HCT116 (cell line): Measurements from ENCODE around the gene CDCA7. TPM values are rescaled to one million over a fixed set of nuclear protein-coding genes. Genes with fewer than 3 reads are reported as not detected.

Experiments
- ATAC-seq: fragments of 200-7000 bp; cut with Tn5 transposase; 2 replicates; pipeline ENCODE4 v1.9.1; 2020; ENCODE audit warnings: mild to moderate bottlenecking, moderate library complexity
- Bru-seq: library from RNA; stranded (reverse); fragments of 400-500 nt; gene quantifications from one replicate; lab custom pipeline; 2021; lab: Mats Ljungman, UMichigan
- BruChase-seq, 2 experiments: library from RNA; stranded (reverse); fragments of 400-500 nt; gene quantifications; one replicate each; lab custom pipeline; 2021; lab: Mats Ljungman, UMichigan
- BruUV-seq: library from RNA; stranded (reverse); fragments of 400-500 nt; replicated peaks from 2 replicates; lab custom pipeline; 2021; lab: Mats Ljungman, UMichigan
- CTCF ChIA-PET: fragments of 300-600 bp; sonication (Branson Sonifier 250); formaldehyde crosslinking; loops from one replicate; lab custom pipeline; 2021; ENCODE audit warnings: antibody characterized with exemption; lab: Charles Lee
- POLR2A ChIA-PET: fragments of 300-600, 350-600 bp; sonication (Branson Sonifier 250); formaldehyde crosslinking; loops from one replicate; lab custom pipeline; 2021; ENCODE audit warnings: antibody characterized with exemption; lab: Charles Lee
- RAD21 ChIA-PET, 2 experiments: fragments of 300-600 bp; sonication (Branson Sonifier 250); formaldehyde crosslinking; loops; one replicate each; lab custom pipeline; 2023; ENCODE audit warnings: low total read pairs in 2 of 2; ENCODE audit not compliant: uncharacterized antibody in 2 of 2, unreplicated experiment in 2 of 2, low non-redundant PET in 1 of 2; lab: Charles Lee
- DNase-seq: peaks from one replicate; pipeline ENCODE4 v3.0.0-alpha.2; 2010; ENCODE audit warnings: low read depth, low spot score
- H2AFZ ChIP-seq: fragments of 200-600 bp; shearing (Covaris generic), sonication (generic); 2 replicates; pipeline ENCODE4 v1.6.1; 2017; ENCODE audit warnings: low read depth, mixed run types, mixed read lengths, antibody characterized with exemption, low read length; ENCODE audit not compliant: poor library complexity, severe bottlenecking
- H3K27ac ChIP-seq: 2 replicates; pipeline ENCODE4 v1.5.1; 2012; ENCODE audit warnings: low read depth, low read length
- H3K27me3 ChIP-seq: fragments of 200-600 bp; sonication (generic); 2 replicates; pipeline ENCODE4 v1.6.1; 2016; ENCODE audit warnings: mixed run types, low read length, mixed read lengths; ENCODE audit not compliant: insufficient read depth
- H3K36me3 ChIP-seq, 2 experiments: fragments of 200-500 bp in 1 of 2; fragments of 200-600 bp in 1 of 2; sonication (Bioruptor generic) in 1 of 2; sonication (generic) in 1 of 2; 2 replicates each; pipeline versions ENCODE4 v1.5.1 to v1.6.1; 2014 to 2016; ENCODE audit warnings: low read length in 2 of 2, inconsistent platforms in 1 of 2, mixed read lengths in 1 of 2, mixed run types in 1 of 2; ENCODE audit not compliant: insufficient read depth in 2 of 2, control insufficient read depth in 1 of 2
- H3K4me1 ChIP-seq, 2 experiments: fragments of 200-600 bp in 1 of 2; sonication (generic) in 1 of 2; 2 replicates each; pipeline versions ENCODE4 v1.5.1 to v1.6.1; 2012 to 2017; ENCODE audit warnings: low read length in 2 of 2, inconsistent platforms in 1 of 2, mild to moderate bottlenecking in 1 of 2, mixed read lengths in 1 of 2, mixed run types in 1 of 2, moderate library complexity in 1 of 2; ENCODE audit not compliant: insufficient read depth in 2 of 2, control insufficient read depth in 1 of 2
- H3K4me2 ChIP-seq: fragments of 200-600 bp; sonication (generic); 2 replicates; pipeline ENCODE4 v1.6.1; 2017; ENCODE audit warnings: mixed run types, low read length, mixed read lengths
- H3K4me3 ChIP-seq, 2 experiments: fragments of 200-600 bp in 1 of 2; sonication (generic) in 1 of 2; replicated peaks in 1 of 2; 2 replicates each; pipeline ENCODE4 v1.5.1; 2011 to 2016; ENCODE audit warnings: low read length in 2 of 2, control low read depth in 1 of 2, low read depth in 1 of 2, mild to moderate bottlenecking in 1 of 2, mixed read lengths in 1 of 2, mixed run types in 1 of 2
- H3K79me2 ChIP-seq: fragments of 200-600 bp; sonication (generic); 2 replicates; pipeline ENCODE4 v1.6.1; 2017; ENCODE audit warnings: mild to moderate bottlenecking, mixed run types, low read length, moderate library complexity, mixed read lengths; ENCODE audit not compliant: insufficient read depth
- H3K9ac ChIP-seq: fragments of 200-600 bp; sonication (generic); 2 replicates; pipeline ENCODE4 v1.6.1; 2016; ENCODE audit warnings: low read length, mixed read lengths
- H3K9me2 ChIP-seq: fragments of 200-600 bp; sonication (generic), shearing (Covaris generic); 2 replicates; pipeline ENCODE4 v1.6.1; 2017; ENCODE audit warnings: mixed run types, mild to moderate bottlenecking, moderate library complexity; ENCODE audit not compliant: insufficient read depth
- H3K9me3 ChIP-seq, 2 experiments: fragments of 200-500 bp in 1 of 2; fragments of 200-600 bp in 1 of 2; sonication (Bioruptor generic) in 1 of 2; sonication (generic) in 1 of 2; 2 replicates each; pipeline ENCODE4 v1.6.1; 2014 to 2017; ENCODE audit warnings: low read length in 2 of 2, mixed read lengths in 2 of 2, inconsistent platforms in 1 of 2, low read depth in 1 of 2, mild to moderate bottlenecking in 1 of 2, mixed run types in 1 of 2, moderate library complexity in 1 of 2; ENCODE audit not compliant: control insufficient read depth in 1 of 2, insufficient read depth in 1 of 2
- H4K20me1 ChIP-seq: fragments of 200-600 bp; sonication (generic), shearing (Covaris generic); 2 replicates; pipeline ENCODE4 v1.6.1; 2017; ENCODE audit warnings: mixed run types, mild to moderate bottlenecking, moderate library complexity; ENCODE audit not compliant: insufficient read depth
- CBX3 ChIP-seq: IDR thresholded peaks from 2 replicates; pipeline ENCODE4 v1.6.1; 2012; ENCODE audit warnings: low read depth
- CEBPB ChIP-seq: IDR thresholded peaks from 2 replicates; pipeline ENCODE4 v1.6.1; 2012; ENCODE audit warnings: low read depth
- EGR1 ChIP-seq: IDR thresholded peaks from 2 replicates; pipeline ENCODE4 v1.6.1; 2012; ENCODE audit warnings: low read depth
- ELF1 ChIP-seq: IDR thresholded peaks from 2 replicates; pipeline ENCODE4 v1.6.1; 2012; ENCODE audit warnings: low read depth, borderline replicate concordance
- EZH2 ChIP-seq: fragments of 200-600 bp; sonication (generic); IDR thresholded peaks from 2 replicates; pipeline ENCODE4 v1.6.1; 2017; ENCODE audit warnings: antibody characterized with exemption, mixed run types
- EZH2phosphoT487 ChIP-seq: fragments of 200-600 bp; IDR thresholded peaks from 2 replicates; pipeline ENCODE4 v1.6.1; 2018; ENCODE audit warnings: antibody characterized with exemption, borderline replicate concordance
- FOSL1 ChIP-seq: IDR thresholded peaks from 2 replicates; pipeline ENCODE4 v1.6.1; 2012; ENCODE audit warnings: low read depth
- JUND ChIP-seq: IDR thresholded peaks from 2 replicates; pipeline ENCODE4 v1.6.1; 2012
- POLR2A ChIP-seq: IDR thresholded peaks from 2 replicates; pipeline ENCODE4 v1.7.0; 2011; ENCODE audit warnings: borderline replicate concordance; ENCODE audit not compliant: insufficient read depth, insufficient read length; ENCODE audit errors: extremely low read depth
- POLR2AphosphoS5 ChIP-seq: IDR thresholded peaks from 2 replicates; pipeline ENCODE4 v1.6.1; 2011; ENCODE audit warnings: mild to moderate bottlenecking, low read depth, low read length, moderate library complexity
- RAD21 ChIP-seq: IDR thresholded peaks from 2 replicates; pipeline ENCODE4 v1.6.1; 2012; ENCODE audit warnings: low read depth, mild to moderate bottlenecking
- SP1 ChIP-seq: IDR thresholded peaks from 2 replicates; pipeline ENCODE4 v1.6.1; 2012; ENCODE audit warnings: low read depth
- SRF ChIP-seq: IDR thresholded peaks from 2 replicates; pipeline ENCODE4 v1.6.1; 2012; ENCODE audit warnings: low read depth
- YY1 ChIP-seq: IDR thresholded peaks from 2 replicates; pipeline ENCODE4 v1.6.1; 2011; ENCODE audit warnings: low read length, low read depth, moderate library complexity, mild to moderate bottlenecking; ENCODE audit not compliant: insufficient replicate concordance; ENCODE audit errors: extremely low read depth
- ZFX ChIP-seq: fragments of 450-650 bp; IDR thresholded peaks from 2 replicates; pipeline ENCODE4 v1.6.1; 2017
- ZNF274 ChIP-seq: fragments of 200-500 bp; sonication (Bioruptor generic); IDR thresholded peaks from 2 replicates; pipeline ENCODE4 v1.6.1; 2014; ENCODE audit warnings: mild to moderate bottlenecking, low read depth, low read length, inconsistent platforms
- intact Hi-C: fragments of 100-400 bp; cut with micrococcal nuclease; formaldehyde crosslinking; loops from 2 replicates; pipeline ENCODE4 v1.10.0; 2022
- long read RNA-seq: library from polyadenylated mRNA; unstranded; transcript quantifications from one replicate; pipeline ENCODE4 v2.0.0, GENCODE V29; 2021; ENCODE audit not compliant: unreplicated experiment
- polyA plus RNA-seq: library from polyadenylated mRNA; unstranded; fragments of >200 nt; gene quantifications from 2 replicates; pipeline ENCODE4 v1.2.1, GENCODE V29; 2012; ENCODE audit warnings: missing spikeins
- total RNA-seq: library from RNA; stranded (reverse); gene quantifications from one replicate; pipeline ENCODE4 v1.2.1, GENCODE V29; 2021; ENCODE audit not compliant: unreplicated experiment
- TF ChIP-seq, protein P1 (sequence below), 3 experiments: fragments of 200-600 bp in 1 of 3; sonication (generic) in 1 of 3; IDR thresholded peaks in 2 of 3; conservative IDR thresholded peaks in 1 of 3; 2 replicates each; pipeline ENCODE4 v1.5.1; 2012 to 2017; ENCODE audit warnings: low read depth in 2 of 3, low read length in 2 of 3, antibody characterized with exemption in 1 of 3, borderline replicate concordance in 1 of 3, control low read depth in 1 of 3, mild to moderate bottlenecking in 1 of 3, mixed read lengths in 1 of 3, mixed run types in 1 of 3, moderate library complexity in 1 of 3; ENCODE audit not compliant: insufficient read depth in 1 of 3
- TF ChIP-seq, protein P2 (sequence below): IDR thresholded peaks from 2 replicates; pipeline ENCODE4 v1.6.1; 2012; ENCODE audit warnings: low read depth
- TF ChIP-seq, protein P3 (sequence below): IDR thresholded peaks from 2 replicates; pipeline ENCODE4 v1.6.1; 2012
- TF ChIP-seq, protein P4 (sequence below): IDR thresholded peaks from 2 replicates; pipeline ENCODE4 v1.6.1; 2012

CDCA7 gene
- total RNA-seq (57.9 TPM), Bru-seq, nascent RNA (percentile 86 among the genes with signal in this experiment), BruChase-seq, experiment 1, labeled RNA remaining after a 6-hour chase (percentile 90 among the genes with signal in this experiment), BruChase-seq, experiment 2, labeled RNA remaining after a 2-hour chase (percentile 87 among the genes with signal in this experiment)
- 12.9 and 20.0 TPM in 2 replicates for polyA plus RNA-seq
- long read RNA-seq, transcript CDCA7-201 (10 exons, 2,789 nt), result minor isoform, 13 of 170 reads
- long read RNA-seq, transcript CDCA7-202 (9 exons, 2,500 nt), result major isoform, 122 of 170 reads
- long read RNA-seq, partial matches to known transcripts, result 25 of 170 reads
- long read RNA-seq, other reads (novel, unspliced or antisense), result 8 of 170 reads

DNA sequence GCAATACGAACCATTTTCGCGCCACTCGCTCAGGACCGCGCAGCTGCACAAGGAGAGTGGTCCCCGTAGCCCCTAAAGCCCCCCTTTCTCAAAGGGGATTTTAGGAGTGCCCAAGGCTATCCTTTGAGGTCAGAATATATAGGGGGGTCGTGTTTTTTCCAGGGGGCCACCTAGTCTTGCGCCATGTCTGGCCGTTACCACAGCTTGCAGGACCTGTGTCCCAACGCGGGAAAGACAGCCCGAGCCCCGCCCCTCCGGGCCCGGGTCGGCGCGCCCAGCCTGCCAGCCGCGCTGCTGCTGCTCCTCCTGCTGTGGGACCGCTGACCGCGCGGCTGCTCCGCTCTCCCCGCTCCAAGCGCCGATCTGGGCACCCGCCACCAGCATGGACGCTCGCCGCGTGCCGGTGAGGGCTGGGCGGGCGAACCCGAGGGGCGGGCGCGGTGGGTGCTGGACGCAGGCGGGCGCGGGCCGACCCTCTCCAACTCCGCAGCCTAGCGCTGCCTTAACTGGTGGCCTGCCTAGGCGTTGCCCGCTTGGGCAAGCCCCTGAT lies at the start of gene CDCA7:
TSS of gene CDCA7 (plus strand) at position 291 of the 550 bp plus-strand sequence. CDS start at position 383, 92 bp downstream.
- Histone ChIP-seq H3K9ac (peak within 1 kb of the TSS; percentile 98), H2AFZ (peak within 1 kb of the TSS; percentile 87), H3K4me1 (peaks cover 4 to 16% of the 10 kb centered on the region in 2 experiments; a peak in 3 of 4 replicates), H4K20me1 (peaks cover 7% of the 10 kb centered on the region; the same call in 1 of the 2 replicates), H3K9me3 (no peaks in the 10 kb centered on the region), H3K79me2 (peaks cover 47% of the 10 kb centered on the region), H3K36me3 (peaks cover 2 to 10% of the 10 kb centered on the region in 2 experiments; a peak in 2 of 4 replicates), H3K4me3 (peak within 1 kb of the TSS; percentile 85 to 89), H3K9me2 (no peaks in the 10 kb centered on the region), H3K27ac (peak within 1 kb of the TSS; percentile 83), H3K27me3 (no peaks in the 10 kb centered on the region), H3K4me2 (peak within 1 kb of the TSS; percentile 87)
- ChIA-PET POLR2A (no interaction called here), RAD21 (no interaction called here), CTCF (no interaction called here)
- intact Hi-C loops, result loop anchor here (10.0 kb wide), 1 partner anchor 330 kb away; no protein-coding TSS in a partner anchor
- ATAC-seq (peak; percentile 75), DNase-seq (peak; percentile 54)
- no TSS peak for BruUV-seq
- peak; percentile 35 for TF ChIP-seq POLR2A
- no peak for TF ChIP-seq RAD21
- TF ChIP-seq, protein P1, sequence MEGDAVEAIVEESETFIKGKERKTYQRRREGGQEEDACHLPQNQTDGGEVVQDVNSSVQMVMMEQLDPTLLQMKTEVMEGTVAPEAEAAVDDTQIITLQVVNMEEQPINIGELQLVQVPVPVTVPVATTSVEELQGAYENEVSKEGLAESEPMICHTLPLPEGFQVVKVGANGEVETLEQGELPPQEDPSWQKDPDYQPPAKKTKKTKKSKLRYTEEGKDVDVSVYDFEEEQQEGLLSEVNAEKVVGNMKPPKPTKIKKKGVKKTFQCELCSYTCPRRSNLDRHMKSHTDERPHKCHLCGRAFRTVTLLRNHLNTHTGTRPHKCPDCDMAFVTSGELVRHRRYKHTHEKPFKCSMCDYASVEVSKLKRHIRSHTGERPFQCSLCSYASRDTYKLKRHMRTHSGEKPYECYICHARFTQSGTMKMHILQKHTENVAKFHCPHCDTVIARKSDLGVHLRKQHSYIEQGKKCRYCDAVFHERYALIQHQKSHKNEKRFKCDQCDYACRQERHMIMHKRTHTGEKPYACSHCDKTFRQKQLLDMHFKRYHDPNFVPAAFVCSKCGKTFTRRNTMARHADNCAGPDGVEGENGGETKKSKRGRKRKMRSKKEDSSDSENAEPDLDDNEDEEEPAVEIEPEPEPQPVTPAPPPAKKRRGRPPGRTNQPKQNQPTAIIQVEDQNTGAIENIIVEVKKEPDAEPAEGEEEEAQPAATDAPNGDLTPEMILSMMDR (IDR thresholded peaks at IDR 0.05 in 2 of 3, conservative IDR thresholded peaks at IDR 0.05 in 1 of 3; ENCODE audit: borderline replicate concordance in 1 of 3, insufficient read depth in 1 of 3, low read depth in 2 of 3, low read length in 2 of 3), result no peak
- TF ChIP-seq, protein P2, sequence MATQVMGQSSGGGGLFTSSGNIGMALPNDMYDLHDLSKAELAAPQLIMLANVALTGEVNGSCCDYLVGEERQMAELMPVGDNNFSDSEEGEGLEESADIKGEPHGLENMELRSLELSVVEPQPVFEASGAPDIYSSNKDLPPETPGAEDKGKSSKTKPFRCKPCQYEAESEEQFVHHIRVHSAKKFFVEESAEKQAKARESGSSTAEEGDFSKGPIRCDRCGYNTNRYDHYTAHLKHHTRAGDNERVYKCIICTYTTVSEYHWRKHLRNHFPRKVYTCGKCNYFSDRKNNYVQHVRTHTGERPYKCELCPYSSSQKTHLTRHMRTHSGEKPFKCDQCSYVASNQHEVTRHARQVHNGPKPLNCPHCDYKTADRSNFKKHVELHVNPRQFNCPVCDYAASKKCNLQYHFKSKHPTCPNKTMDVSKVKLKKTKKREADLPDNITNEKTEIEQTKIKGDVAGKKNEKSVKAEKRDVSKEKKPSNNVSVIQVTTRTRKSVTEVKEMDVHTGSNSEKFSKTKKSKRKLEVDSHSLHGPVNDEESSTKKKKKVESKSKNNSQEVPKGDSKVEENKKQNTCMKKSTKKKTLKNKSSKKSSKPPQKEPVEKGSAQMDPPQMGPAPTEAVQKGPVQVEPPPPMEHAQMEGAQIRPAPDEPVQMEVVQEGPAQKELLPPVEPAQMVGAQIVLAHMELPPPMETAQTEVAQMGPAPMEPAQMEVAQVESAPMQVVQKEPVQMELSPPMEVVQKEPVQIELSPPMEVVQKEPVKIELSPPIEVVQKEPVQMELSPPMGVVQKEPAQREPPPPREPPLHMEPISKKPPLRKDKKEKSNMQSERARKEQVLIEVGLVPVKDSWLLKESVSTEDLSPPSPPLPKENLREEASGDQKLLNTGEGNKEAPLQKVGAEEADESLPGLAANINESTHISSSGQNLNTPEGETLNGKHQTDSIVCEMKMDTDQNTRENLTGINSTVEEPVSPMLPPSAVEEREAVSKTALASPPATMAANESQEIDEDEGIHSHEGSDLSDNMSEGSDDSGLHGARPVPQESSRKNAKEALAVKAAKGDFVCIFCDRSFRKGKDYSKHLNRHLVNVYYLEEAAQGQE, result no peak
- TF ChIP-seq YY1, result no peak
- TF ChIP-seq, protein P3, sequence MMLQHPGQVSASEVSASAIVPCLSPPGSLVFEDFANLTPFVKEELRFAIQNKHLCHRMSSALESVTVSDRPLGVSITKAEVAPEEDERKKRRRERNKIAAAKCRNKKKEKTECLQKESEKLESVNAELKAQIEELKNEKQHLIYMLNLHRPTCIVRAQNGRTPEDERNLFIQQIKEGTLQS, result no peak
- TF ChIP-seq SP1, result peak; percentile 46; the same call in 1 of the 2 replicates
- TF ChIP-seq, protein P4, sequence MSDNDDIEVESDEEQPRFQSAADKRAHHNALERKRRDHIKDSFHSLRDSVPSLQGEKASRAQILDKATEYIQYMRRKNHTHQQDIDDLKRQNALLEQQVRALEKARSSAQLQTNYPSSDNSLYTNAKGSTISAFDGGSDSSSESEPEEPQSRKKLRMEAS, result no peak; the same call in 1 of the 2 replicates
- TF ChIP-seq ZNF274, result no peak
- TF ChIP-seq POLR2AphosphoS5, result peak; percentile 76
- TF ChIP-seq ELF1, result no peak
- no peak for TF ChIP-seq EGR1
- TF ChIP-seq CBX3, result no peak; the same call in 1 of the 2 replicates
- no peak for TF ChIP-seq EZH2phosphoT487
- TF ChIP-seq FOSL1, result no peak
- TF ChIP-seq SRF, result no peak
- peak; percentile 89 for TF ChIP-seq ZFX
- TF ChIP-seq CEBPB, result no peak
- no peak for TF ChIP-seq EZH2
- TF ChIP-seq JUND, result no peak; the same call in 1 of the 2 replicates
